PC-3 (cell line): Measurements from ENCODE around the gene TIMMDC1. TPM values are rescaled to one million over a fixed set of nuclear protein-coding genes. Genes with fewer than 3 reads are reported as not detected.

ENCODE experiments used
- ATAC-seq: fragments of 200-7000 bp; cut with Tn5 transposase; 2 replicates; pipeline ENCODE4 v1.9.1; 2020; ENCODE audit warnings: mild to moderate bottlenecking, moderate library complexity
- BruUV-seq: library from RNA; stranded (reverse); fragments of 400-500 nt; replicated peaks from 2 replicates; lab custom pipeline; 2021; lab: Mats Ljungman, UMichigan
- CTCF ChIA-PET: fragments of 300-600 bp; sonication (Branson Sonifier 250); formaldehyde crosslinking; loops from one replicate; lab custom pipeline; 2022; ENCODE audit warnings: antibody characterized with exemption; lab: Charles Lee
- POLR2A ChIA-PET: fragments of 300-600 bp; sonication (Branson Sonifier 250); formaldehyde crosslinking; loops from one replicate; lab custom pipeline; 2022; ENCODE audit warnings: antibody characterized with exemption; ENCODE audit not compliant: unreplicated experiment; lab: Charles Lee
- DNase-seq: peaks from one replicate; pipeline ENCODE4 v3.0.0-alpha.2; 2015
- H2AFZ ChIP-seq: fragments of 300-600 bp; sonication (generic); 2 replicates; pipeline ENCODE4 v1.6.0; 2016; ENCODE audit warnings: antibody characterized with exemption, low read length
- H3F3A ChIP-seq: fragments of 300-600 bp; sonication (generic); one replicate; pipeline ENCODE4 v1.6.0; 2017; ENCODE audit warnings: antibody characterized with exemption, low read length, control low read depth, mild to moderate bottlenecking; ENCODE audit not compliant: unreplicated experiment
- H3K27ac ChIP-seq: fragments of 300-600 bp; sonication (generic); 2 replicates; pipeline ENCODE4 v1.5.1; 2016; ENCODE audit warnings: mild to moderate bottlenecking, low read length
- H3K27me3 ChIP-seq: fragments of 300-600 bp; sonication (generic); 2 replicates; pipeline ENCODE4 v1.6.1; 2016; ENCODE audit warnings: low read length, mixed read lengths
- H3K36me3 ChIP-seq: fragments of 300-600 bp; sonication (generic); 2 replicates; pipeline ENCODE4 v1.6.1; 2016; ENCODE audit warnings: low read depth, mixed run types, low read length, mixed read lengths
- H3K4me1 ChIP-seq: fragments of 300-600 bp; sonication (generic); 2 replicates; pipeline ENCODE4 v1.5.1; 2016; ENCODE audit warnings: low read length; ENCODE audit not compliant: insufficient read depth
- H3K4me2 ChIP-seq: fragments of 300-600 bp; sonication (generic); 2 replicates; pipeline ENCODE4 v1.6.0; 2016; ENCODE audit warnings: low read length
- H3K4me3 ChIP-seq: fragments of 300-600 bp; sonication (generic); 2 replicates; pipeline ENCODE4 v1.5.1; 2016; ENCODE audit warnings: mild to moderate bottlenecking, low read length, mixed read lengths
- H3K79me2 ChIP-seq: fragments of 300-600 bp; sonication (generic); 2 replicates; pipeline ENCODE4 v1.6.1; 2017; ENCODE audit warnings: low read length, mixed read lengths
- H3K9ac ChIP-seq: fragments of 300-600 bp; sonication (generic); 2 replicates; pipeline ENCODE4 v1.6.0; 2016; ENCODE audit warnings: mild to moderate bottlenecking, low read length
- H3K9me2 ChIP-seq: fragments of 300-600 bp; sonication (generic); replicated peaks from 2 replicates; pipeline ENCODE4 v1.6.1; 2016; ENCODE audit warnings: mixed run types, low read length, mixed read lengths
- H3K9me3 ChIP-seq: fragments of 300-600 bp; sonication (generic); 2 replicates; pipeline ENCODE4 v1.6.1; 2016; ENCODE audit warnings: low read length, mixed read lengths
- H4K20me1 ChIP-seq: fragments of 300-600 bp; sonication (generic); 2 replicates; pipeline ENCODE4 v1.6.1; 2016; ENCODE audit warnings: low read length, mixed read lengths
- CTCF ChIP-seq: fragments of 300-600 bp; sonication (generic); conservative IDR thresholded peaks from 2 replicates; pipeline ENCODE4 v1.5.1; 2017; ENCODE audit warnings: antibody characterized with exemption, low read depth, mild to moderate bottlenecking, low read length
- EZH2 ChIP-seq: fragments of 300-600 bp; sonication (generic); IDR thresholded peaks from one replicate; pipeline ENCODE4 v1.6.1; 2017; ENCODE audit warnings: antibody characterized with exemption, mild to moderate bottlenecking, low read length; ENCODE audit not compliant: unreplicated experiment
- EZH2phosphoT487 ChIP-seq: fragments of 300-600 bp; sonication (generic); IDR thresholded peaks from 2 replicates; pipeline ENCODE4 v1.6.1; 2018; ENCODE audit warnings: mild to moderate bottlenecking, antibody characterized with exemption, low read length, borderline replicate concordance
- intact Hi-C: fragments of 100-400 bp; cut with micrococcal nuclease; formaldehyde crosslinking; loops from 2 replicates; pipeline ENCODE4 v1.9.0; 2023
- total RNA-seq: library from RNA; depleted of rRNA; stranded (reverse); fragments of >200 nt; gene quantifications from 2 replicates; pipeline ENCODE4 v1.2.3, GENCODE V29; 2014

Gene TIMMDC1
- total RNA-seq, 1 experiment from 2014 or later: 142 TPM

GRCh38 chr3:119506631-119507030, 8.3 kb downstream of the TIMMDC1 start:
- H3K9me3 ChIP-seq: no peaks in the 10 kb centered on the region
- H3K4me1 ChIP-seq: no peaks in the 10 kb centered on the region
- TF ChIP-seq CTCF (no peak), EZH2 (no peak), EZH2phosphoT487 (no peak)
- peaks cover 44% of the 10 kb centered on the region for H3K36me3 ChIP-seq
- no peaks in the 10 kb centered on the region for H3K9me2 ChIP-seq
- H3K4me3 ChIP-seq: no peak overlapping the region
- H3K79me2 ChIP-seq: peaks cover 9% of the 10 kb centered on the region
- POLR2A ChIA-PET: no interaction called here
- H3K27ac ChIP-seq: no peak overlapping the region
- ATAC-seq (no peak), DNase-seq (no peak)
- no peaks in the 10 kb centered on the region for H3F3A ChIP-seq
- BruUV-seq: no TSS peak
- intact Hi-C loops: no loop called here
- H3K4me2 ChIP-seq: no peak overlapping the region
- H2AFZ ChIP-seq: no peak overlapping the region
- H3K9ac ChIP-seq: no peak overlapping the region
- H4K20me1 ChIP-seq: no peaks in the 10 kb centered on the region
- no peaks in the 10 kb centered on the region for H3K27me3 ChIP-seq
- CTCF ChIA-PET: no interaction called here

GRCh38 chr3:119507404-119507803, 9.1 kb downstream of the TIMMDC1 start:
- no peaks in the 10 kb centered on the region for H3K9me2 ChIP-seq
- no peaks in the 10 kb centered on the region for H3K27me3 ChIP-seq
- no peaks in the 10 kb centered on the region for H3K9me3 ChIP-seq
- H3K36me3 ChIP-seq: peaks cover 44% of the 10 kb centered on the region
- no peaks in the 10 kb centered on the region for H3K4me1 ChIP-seq
- no peak overlapping the region for H3K27ac ChIP-seq
- no peak overlapping the region for H3K4me2 ChIP-seq
- ATAC-seq: no peak
- no peak overlapping the region for H3K9ac ChIP-seq
- no peak overlapping the region for H2AFZ ChIP-seq
- CTCF ChIA-PET: no interaction called here
- intact Hi-C loops: no loop called here
- DNase-seq: no peak
- H4K20me1 ChIP-seq: no peaks in the 10 kb centered on the region
- BruUV-seq: no TSS peak
- peaks cover 7% of the 10 kb centered on the region; the same call in 1 of the 2 replicates for H3K79me2 ChIP-seq
- TF ChIP-seq EZH2 (no peak), CTCF (no peak), EZH2phosphoT487 (no peak)
- H3K4me3 ChIP-seq: no peak overlapping the region
- no peaks in the 10 kb centered on the region for H3F3A ChIP-seq
- POLR2A ChIA-PET: no interaction called here

DNA sequence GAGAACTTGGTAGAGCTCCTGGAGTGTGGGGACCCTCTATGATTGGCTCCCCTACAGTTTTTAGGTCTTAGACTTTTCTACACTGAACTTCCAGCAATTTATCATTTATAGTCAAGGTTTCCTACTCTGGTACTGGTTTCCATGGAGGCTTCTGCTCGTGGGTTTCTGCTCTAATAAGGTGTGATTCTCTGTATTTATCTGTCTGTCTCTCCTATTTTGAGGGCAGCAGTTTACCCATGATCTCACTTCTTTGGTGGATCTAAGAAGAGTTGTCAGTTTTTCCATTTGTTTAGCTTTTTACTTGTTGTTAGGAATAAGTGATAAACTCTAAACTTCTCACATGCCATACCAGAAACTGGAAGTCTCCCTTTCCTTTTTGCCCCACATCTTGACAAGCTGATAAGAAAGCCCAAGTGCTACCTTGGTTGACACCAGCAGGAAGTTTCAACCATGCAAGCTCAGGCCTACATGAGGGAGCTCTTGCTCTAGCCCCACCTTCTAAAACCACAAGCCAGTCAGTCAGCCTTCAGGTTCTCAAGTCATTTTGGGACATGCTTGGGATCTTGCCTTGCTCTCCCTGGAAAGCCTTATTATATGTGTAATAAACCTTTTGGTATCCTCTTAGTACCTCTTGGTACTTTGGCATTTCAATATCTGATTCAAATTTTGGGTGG, 10.0 kb downstream of the TIMMDC1 start:
- Histone ChIP-seq H3K4me3 (no peak overlapping the region), H3K4me1 (no peaks in the 10 kb centered on the region), H3K27me3 (no peaks in the 10 kb centered on the region), H3K9ac (no peak overlapping the region), H3K36me3 (peaks cover 46% of the 10 kb centered on the region), H3K79me2 (peaks cover 2% of the 10 kb centered on the region; the same call in 1 of the 2 replicates), H3K9me3 (no peaks in the 10 kb centered on the region), H3K4me2 (no peak overlapping the region), H3F3A (no peaks in the 10 kb centered on the region), H2AFZ (no peak overlapping the region), H3K27ac (no peak overlapping the region), H3K9me2 (no peaks in the 10 kb centered on the region), H4K20me1 (no peaks in the 10 kb centered on the region)
- TF ChIP-seq EZH2: no peak
- TF ChIP-seq CTCF: no peak
- no peak for TF ChIP-seq EZH2phosphoT487
- ChIA-PET POLR2A (no interaction called here), CTCF (no interaction called here)
- ATAC-seq (no peak), DNase-seq (no peak)
- intact Hi-C loops: no loop called here
- no TSS peak for BruUV-seq
